T-helper 1 cell treated with Interleukin-12 subunit alpha and Interleukin-12 subunit beta and Interleukin-4 antibody, amounts not matched to agents 30 μg/mL and 1 μg/mL, for 36 hours (primary cell): ENCODE data around the gene FRY.

Source experiments
- H3K27ac Mint-ChIP-seq: one replicate; pipeline ENCODE4 v1.8.0; 2021; ENCODE audit warnings: mild to moderate bottlenecking, mixed read lengths
- H3K27me3 Mint-ChIP-seq: one replicate; pipeline ENCODE4 v1.8.0; 2021; ENCODE audit warnings: low read depth, mixed read lengths
- H3K36me3 Mint-ChIP-seq: one replicate; pipeline ENCODE4 v1.8.0; 2021; ENCODE audit warnings: low read depth, mixed read lengths
- H3K4me1 Mint-ChIP-seq: one replicate; pipeline ENCODE4 v1.8.0; 2021; ENCODE audit warnings: low read depth, mixed read lengths
- H3K4me3 Mint-ChIP-seq: one replicate; pipeline ENCODE4 v1.8.0; 2021; ENCODE audit warnings: mild to moderate bottlenecking, moderate library complexity, mixed read lengths
- H3K9me3 Mint-ChIP-seq: one replicate; pipeline ENCODE4 v1.8.0; 2021; ENCODE audit warnings: mixed read lengths

FRY gene

DNA sequence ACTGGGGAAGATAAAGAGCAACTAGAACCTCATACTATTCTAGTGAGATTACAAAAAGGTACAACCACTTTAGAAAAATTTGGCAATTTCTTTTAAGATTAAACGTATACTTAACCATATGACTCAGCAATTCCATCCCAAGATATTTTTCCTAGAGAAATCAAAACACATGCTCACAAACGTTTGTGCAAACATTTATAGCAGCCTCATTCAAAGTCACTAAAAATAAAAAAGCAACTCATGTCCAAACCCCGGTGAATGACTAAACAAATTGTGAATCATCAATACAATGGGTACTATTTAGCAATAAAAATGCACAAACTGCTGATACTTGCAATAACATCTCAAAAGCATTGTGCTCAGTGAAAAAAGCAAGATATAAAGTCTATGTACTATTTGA, 121.5 kb downstream of the FRY start:
- Mint-ChIP-seq H3K4me3 (no peak overlapping the region), H3K4me1 (no peaks in the 10 kb centered on the region), H3K9me3 (no peaks in the 10 kb centered on the region), H3K27me3 (no peaks in the 10 kb centered on the region), H3K36me3 (peaks cover 3% of the 10 kb centered on the region), H3K27ac (no peak overlapping the region)

- no peak overlapping the region for H3K27ac Mint-ChIP-seq
- no peaks in the 10 kb centered on the region for H3K4me1 Mint-ChIP-seq
- H3K27me3 Mint-ChIP-seq, result no peaks in the 10 kb centered on the region
- no peak overlapping the region for H3K4me3 Mint-ChIP-seq
- H3K9me3 Mint-ChIP-seq, result no peaks in the 10 kb centered on the region
- peaks cover 1% of the 10 kb centered on the region for H3K36me3 Mint-ChIP-seq
These were observed 127.7 kb downstream of the FRY start for GRCh38 chr13:32159137-32159869.

DNA sequence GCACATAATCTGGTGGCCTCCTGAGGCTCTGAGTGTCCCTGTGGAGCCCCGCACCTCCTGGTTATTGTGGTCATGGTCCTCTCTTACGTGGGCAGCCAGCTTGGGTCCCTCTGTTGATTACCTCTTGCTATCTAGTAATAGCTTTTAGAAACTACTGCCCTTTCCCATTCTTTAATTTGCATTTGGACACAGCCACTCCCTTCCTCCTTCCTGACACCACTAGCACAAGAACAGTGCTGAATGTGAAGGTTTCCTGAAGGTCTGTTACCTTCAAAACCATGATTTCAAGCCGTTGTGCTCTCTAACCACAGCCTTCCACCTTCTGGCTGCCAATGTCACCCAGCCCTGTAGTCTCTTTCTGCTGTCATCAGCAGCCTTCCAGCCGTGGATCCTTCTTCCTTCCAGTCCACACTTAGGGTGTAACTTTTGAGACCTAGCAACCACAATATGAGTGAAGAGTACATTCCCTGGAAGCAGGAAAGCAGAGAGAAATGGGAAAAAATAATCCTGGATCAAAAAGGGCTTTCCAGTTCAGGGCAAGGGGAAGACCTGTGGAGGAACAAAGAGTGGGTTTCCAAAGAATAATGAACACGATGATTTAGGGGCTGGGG, 130.9 kb downstream of the FRY start:
- no peaks in the 10 kb centered on the region for H3K4me1 Mint-ChIP-seq
- H3K4me3 Mint-ChIP-seq, result no peak overlapping the region

DNA sequence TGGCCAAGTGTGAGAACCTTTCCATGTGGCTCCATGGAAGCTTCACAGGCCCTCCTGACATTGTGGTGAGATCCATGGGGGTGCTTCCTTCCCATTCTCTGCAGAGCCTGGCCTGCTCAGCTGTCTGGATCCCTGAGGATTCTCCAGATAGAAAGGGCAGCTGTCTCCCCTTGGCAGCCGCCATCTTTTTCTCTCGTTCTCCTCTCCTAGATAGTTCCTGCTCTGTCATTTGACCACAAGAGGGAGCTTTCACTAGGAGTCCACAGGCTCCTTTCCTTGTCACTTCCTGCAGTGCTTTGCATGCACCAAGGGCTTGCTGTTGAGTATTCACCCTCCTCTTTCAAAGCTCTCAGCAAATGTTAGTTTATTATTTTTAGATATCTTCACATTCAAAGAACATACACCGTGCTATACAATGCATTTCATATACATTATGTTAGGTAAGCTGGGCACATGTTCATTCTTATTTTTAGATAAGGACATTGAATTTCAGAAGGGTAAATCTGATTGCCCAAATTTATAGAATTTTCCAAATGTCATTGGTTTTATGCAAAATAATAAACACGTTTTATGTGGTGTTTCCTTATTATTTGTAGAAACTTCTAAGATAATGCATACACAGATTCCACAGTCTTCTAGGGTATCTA, 133.2 kb downstream of the FRY start:
- no peaks in the 10 kb centered on the region for H3K4me1 Mint-ChIP-seq
- no peak overlapping the region for H3K4me3 Mint-ChIP-seq
- H3K27me3 Mint-ChIP-seq, result no peaks in the 10 kb centered on the region
- no peaks in the 10 kb centered on the region for H3K9me3 Mint-ChIP-seq
- H3K27ac Mint-ChIP-seq, result no peak overlapping the region
- H3K36me3 Mint-ChIP-seq, result peaks cover 1% of the 10 kb centered on the region

More for the DNA sequence above, 130.9 kb downstream of the FRY start:
- Mint-ChIP-seq H3K27me3 (no peaks in the 10 kb centered on the region), H3K36me3 (peaks cover 1% of the 10 kb centered on the region), H3K9me3 (no peaks in the 10 kb centered on the region), H3K27ac (no peak overlapping the region)

DNA sequence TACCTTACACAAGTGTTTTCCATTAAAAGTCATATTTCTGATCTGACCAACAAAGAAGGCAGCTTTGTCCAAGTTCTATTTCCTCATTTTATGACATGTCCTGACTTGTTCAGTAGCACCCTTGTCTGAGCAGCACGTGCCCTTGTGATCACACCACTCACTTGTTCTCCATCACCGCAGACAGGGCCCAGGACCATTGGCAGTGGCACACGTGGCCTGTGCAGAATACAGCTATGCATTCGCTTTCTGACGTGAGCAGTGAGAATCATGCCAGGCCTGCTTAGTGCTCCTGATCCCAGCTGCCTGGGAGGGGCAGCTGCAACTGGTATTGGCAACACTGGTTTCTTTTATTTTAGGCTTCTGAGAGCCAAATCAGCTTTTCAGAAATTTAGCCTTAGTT, 134.2 kb downstream of the FRY start:
- Mint-ChIP-seq H3K9me3 (no peaks in the 10 kb centered on the region), H3K27me3 (no peaks in the 10 kb centered on the region), H3K36me3 (peaks cover 1% of the 10 kb centered on the region), H3K4me3 (no peak overlapping the region), H3K27ac (no peak overlapping the region), H3K4me1 (no peaks in the 10 kb centered on the region)

DNA sequence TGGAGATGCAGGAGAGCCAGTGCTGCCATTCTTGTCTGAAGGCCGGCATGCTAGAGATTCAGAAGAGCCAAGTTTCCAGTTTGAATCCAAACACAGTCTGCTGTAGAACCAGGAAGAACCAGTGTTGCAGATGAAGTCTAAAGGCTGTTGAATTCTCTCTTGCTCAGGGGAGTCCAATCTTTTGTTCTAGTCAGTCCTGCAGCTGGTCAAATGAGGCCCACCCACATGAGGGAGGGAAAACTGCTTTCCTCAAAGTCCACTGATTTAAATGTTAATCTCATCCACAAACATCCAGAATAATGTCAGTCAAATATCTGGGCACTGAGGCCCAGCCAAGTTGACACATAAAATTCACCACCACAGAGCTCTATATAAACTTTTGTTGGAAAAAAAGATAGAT, 136.6 kb downstream of the FRY start:
- Mint-ChIP-seq H3K4me3 (no peak overlapping the region), H3K27ac (no peak overlapping the region), H3K27me3 (no peaks in the 10 kb centered on the region), H3K4me1 (no peaks in the 10 kb centered on the region), H3K36me3 (no peaks in the 10 kb centered on the region), H3K9me3 (no peaks in the 10 kb centered on the region)

DNA sequence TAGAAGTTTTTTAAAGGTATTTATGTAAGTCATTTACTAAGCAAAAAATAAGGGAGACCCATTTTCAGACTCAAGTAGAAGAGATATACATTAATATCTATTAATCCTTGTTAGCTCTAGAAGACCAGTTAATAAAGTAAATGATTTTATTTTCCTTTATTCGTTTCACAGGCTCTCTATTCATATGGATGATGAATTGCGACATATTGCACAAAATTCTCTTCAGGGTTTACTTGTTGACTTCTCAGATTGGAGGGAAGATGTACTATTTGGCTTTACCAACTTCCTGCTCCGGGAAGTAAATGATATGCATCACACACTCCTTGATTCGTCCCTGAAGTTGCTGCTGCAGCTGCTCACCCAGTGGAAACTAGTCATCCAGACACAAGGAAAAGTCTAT, 139.3 kb downstream of the FRY start:
- Mint-ChIP-seq H3K27me3 (no peaks in the 10 kb centered on the region), H3K9me3 (no peaks in the 10 kb centered on the region), H3K27ac (no peak overlapping the region), H3K4me1 (no peaks in the 10 kb centered on the region), H3K36me3 (no peaks in the 10 kb centered on the region), H3K4me3 (no peak overlapping the region)

DNA sequence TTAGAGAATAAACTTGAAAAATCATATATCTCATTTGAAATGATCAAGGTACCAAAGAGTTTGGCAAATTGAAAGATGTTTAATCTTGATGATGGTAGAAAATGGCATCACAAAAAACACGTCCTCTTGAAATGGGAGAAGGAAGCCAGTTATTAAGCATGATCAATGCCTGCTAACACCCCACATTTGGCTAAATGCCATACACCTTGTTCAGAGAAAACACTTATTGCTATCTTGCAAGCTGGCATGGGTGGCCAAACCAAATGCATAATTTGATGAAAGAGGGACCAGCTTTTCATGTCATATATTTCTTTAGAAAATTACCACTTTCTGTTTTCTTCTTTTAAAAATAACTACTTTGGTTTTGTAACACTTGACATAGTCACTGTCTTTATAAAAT, 142.3 kb downstream of the FRY start:
- peaks cover 3% of the 10 kb centered on the region for H3K36me3 Mint-ChIP-seq
- H3K4me1 Mint-ChIP-seq, result no peaks in the 10 kb centered on the region
- no peaks in the 10 kb centered on the region for H3K27me3 Mint-ChIP-seq
- no peaks in the 10 kb centered on the region for H3K9me3 Mint-ChIP-seq
- no peak overlapping the region for H3K4me3 Mint-ChIP-seq
- no peak overlapping the region for H3K27ac Mint-ChIP-seq

GRCh38 chr13:32174366-32174765, 142.8 kb downstream of the FRY start:
- no peaks in the 10 kb centered on the region for H3K4me1 Mint-ChIP-seq
- H3K4me3 Mint-ChIP-seq, result no peak overlapping the region
- H3K36me3 Mint-ChIP-seq, result peaks cover 3% of the 10 kb centered on the region

GRCh38 chr13:32175307-32175706, 143.7 kb downstream of the FRY start:
- Mint-ChIP-seq H3K9me3 (no peaks in the 10 kb centered on the region), H3K27me3 (no peaks in the 10 kb centered on the region), H3K27ac (no peak overlapping the region), H3K4me1 (no peaks in the 10 kb centered on the region), H3K4me3 (no peak overlapping the region), H3K36me3 (peaks cover 3% of the 10 kb centered on the region)

More at GRCh38 chr13:32174366-32174765, 142.8 kb downstream of the FRY start:
- Mint-ChIP-seq H3K9me3 (no peaks in the 10 kb centered on the region), H3K27me3 (no peaks in the 10 kb centered on the region), H3K27ac (no peak overlapping the region)

DNA sequence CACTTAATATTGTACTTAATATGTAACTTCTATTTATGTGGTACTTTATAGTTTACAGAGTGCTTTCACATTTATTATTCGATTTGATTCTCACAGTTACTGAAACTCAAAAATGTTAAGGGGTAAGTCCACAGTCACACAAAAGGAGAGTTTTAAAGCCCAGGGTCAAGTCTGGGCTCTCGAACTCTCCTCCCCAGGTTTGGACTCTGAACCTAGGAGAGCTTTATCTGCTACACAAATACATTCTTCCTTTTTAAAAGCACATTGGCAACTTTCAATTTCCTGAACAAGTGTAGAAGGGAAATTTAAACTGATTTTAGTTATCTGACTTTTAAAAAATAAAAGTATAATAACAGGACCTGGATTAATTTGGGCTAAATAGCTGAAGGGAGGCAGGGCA, 144.4 kb downstream of the FRY start:
- Mint-ChIP-seq H3K4me3 (no peak overlapping the region), H3K27ac (no peak overlapping the region), H3K27me3 (no peaks in the 10 kb centered on the region), H3K9me3 (no peaks in the 10 kb centered on the region), H3K4me1 (no peaks in the 10 kb centered on the region), H3K36me3 (peaks cover 3% of the 10 kb centered on the region)

DNA sequence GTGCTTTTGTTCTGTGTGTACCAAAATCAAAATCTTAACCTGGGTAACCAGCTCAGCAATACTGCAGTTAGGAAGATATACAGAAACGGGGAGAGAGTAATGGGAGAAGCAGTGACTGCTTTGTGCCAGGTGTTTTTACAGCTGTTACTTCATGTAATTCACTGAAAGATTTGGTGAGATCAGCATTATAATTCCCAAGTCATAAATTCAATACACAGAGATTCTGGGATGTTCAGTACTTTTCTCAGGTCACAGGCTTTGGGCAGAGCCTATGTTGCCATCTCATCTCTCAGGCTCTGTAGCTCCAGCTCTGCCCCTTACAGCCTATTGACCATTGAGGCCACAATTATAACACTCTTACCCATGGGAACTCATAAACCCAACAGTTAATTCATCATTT, 145.1 kb downstream of the FRY start:
- H3K36me3 Mint-ChIP-seq, result peaks cover 3% of the 10 kb centered on the region
- no peak overlapping the region for H3K27ac Mint-ChIP-seq
- no peaks in the 10 kb centered on the region for H3K9me3 Mint-ChIP-seq
- H3K4me1 Mint-ChIP-seq, result no peaks in the 10 kb centered on the region
- no peak overlapping the region for H3K4me3 Mint-ChIP-seq
- H3K27me3 Mint-ChIP-seq, result no peaks in the 10 kb centered on the region

DNA sequence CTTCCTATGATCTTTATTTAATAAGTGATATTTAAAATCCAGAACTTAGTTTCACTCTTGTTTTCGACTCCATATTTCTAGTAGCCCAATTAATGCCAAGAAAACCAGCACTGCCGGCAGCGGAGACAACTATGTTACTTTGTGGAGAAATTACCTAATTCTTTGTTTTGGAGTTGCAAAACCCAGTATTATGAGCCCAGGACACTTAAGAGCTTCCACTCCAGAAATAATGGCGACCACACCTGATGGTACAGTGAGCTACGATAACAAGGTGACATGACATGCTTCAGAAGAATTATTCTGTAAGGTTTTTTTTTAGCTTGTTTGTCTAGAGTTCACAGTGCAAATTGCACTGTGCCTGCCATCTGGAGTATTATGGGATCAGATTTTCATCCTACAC, 147.2 kb downstream of the FRY start:
- Mint-ChIP-seq H3K4me3 (no peak overlapping the region), H3K36me3 (peaks cover 3% of the 10 kb centered on the region)

DNA sequence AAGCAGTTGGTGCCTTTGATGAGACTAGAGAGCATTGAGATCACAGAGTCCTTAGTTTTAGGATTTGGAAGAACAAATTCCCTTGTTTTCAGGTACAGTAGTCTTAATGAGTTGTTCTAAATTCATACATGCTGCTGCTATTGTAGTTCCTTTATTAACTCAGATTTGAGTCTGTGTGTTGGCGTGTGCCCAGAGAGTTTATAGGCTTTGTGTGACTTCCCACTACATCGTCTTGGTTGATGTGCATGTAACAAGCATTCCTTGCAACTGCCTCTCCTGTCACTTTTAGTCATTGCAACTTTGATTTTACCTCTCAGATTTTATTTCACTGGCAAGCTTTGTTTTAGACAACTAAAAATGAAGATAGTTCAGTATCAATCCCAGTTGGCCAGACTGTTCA, 148.1 kb downstream of the FRY start:
- Mint-ChIP-seq H3K9me3 (no peaks in the 10 kb centered on the region), H3K4me3 (no peak overlapping the region), H3K27ac (no peak overlapping the region)

More for the DNA sequence above, 147.2 kb downstream of the FRY start:
- Mint-ChIP-seq H3K4me1 (no peaks in the 10 kb centered on the region), H3K27ac (no peak overlapping the region), H3K27me3 (no peaks in the 10 kb centered on the region), H3K9me3 (no peaks in the 10 kb centered on the region)

GRCh38 chr13:32187651-32188050, 156.1 kb downstream of the FRY start:
- Mint-ChIP-seq H3K36me3 (peaks cover 7% of the 10 kb centered on the region), H3K4me1 (no peaks in the 10 kb centered on the region)

More for the DNA sequence above, 148.1 kb downstream of the FRY start:
- Mint-ChIP-seq H3K4me1 (no peaks in the 10 kb centered on the region), H3K36me3 (peaks cover 3% of the 10 kb centered on the region), H3K27me3 (no peaks in the 10 kb centered on the region)

More at GRCh38 chr13:32187651-32188050, 156.1 kb downstream of the FRY start:
- Mint-ChIP-seq H3K4me3 (no peak overlapping the region), H3K27ac (no peak overlapping the region), H3K27me3 (no peaks in the 10 kb centered on the region), H3K9me3 (no peaks in the 10 kb centered on the region)
